ENCODE data around the gene TENT5C. TPM values are rescaled to one million over a fixed set of nuclear protein-coding genes. Genes with fewer than 3 reads are reported as not detected.

Gene TENT5C
- total RNA-seq, 1 experiment from 2014 or later = 1.4 TPM

- Histone ChIP-seq H3K4me2 (ENCODE audit: low read length) (no peak overlapping the region), H3K9ac (ENCODE audit: low read length) (no peak overlapping the region), H3K9me3 (ENCODE audit: control insufficient read depth in 1 of 2, insufficient read depth in 1 of 2, low read depth in 1 of 2, low read length in 2 of 2) (no peaks in the 10 kb centered on the region), H3K27ac (ENCODE audit: low read depth, low read length) (no peak overlapping the region), H2AFZ (ENCODE audit: low read depth, low read length, poor library complexity, severe bottlenecking) (no peak overlapping the region), H3K4me1 (ENCODE audit: control insufficient read depth in 1 of 2, insufficient read depth in 2 of 2, low read length in 2 of 2) (no peaks in the 10 kb centered on the region), H4K20me1 (ENCODE audit: insufficient read depth) (no peaks in the 10 kb centered on the region), H3K4me3 (replicated peaks in 1 of 2; ENCODE audit: low read depth in 1 of 2, low read length in 2 of 2) (no peak overlapping the region), H3K27me3 (ENCODE audit: insufficient read depth, low read length) (no peaks in the 10 kb centered on the region), H3K9me2 (ENCODE audit: insufficient read depth) (no peaks in the 10 kb centered on the region), H3K36me3 (ENCODE audit: control insufficient read depth in 1 of 2, insufficient read depth in 2 of 2, low read length in 2 of 2) (no peaks in the 10 kb centered on the region), H3K79me2 (ENCODE audit: insufficient read depth, low read length) (no peaks in the 10 kb centered on the region)
- BruUV-seq (replicated peaks) = no TSS peak
- ATAC-seq (no peak), DNase-seq (ENCODE audit: low read depth, low spot score) (no peak)
- TF ChIP-seq POLR2A (IDR thresholded peaks at IDR 0.05; ENCODE audit: borderline replicate concordance, extremely low read depth, insufficient read depth, insufficient read length) = no peak
- no peak for TF ChIP-seq JUND (IDR thresholded peaks at IDR 0.05)
- no peak for TF ChIP-seq SRF (IDR thresholded peaks at IDR 0.05; ENCODE audit: low read depth)
- TF ChIP-seq EZH2phosphoT487 (IDR thresholded peaks at IDR 0.05; ENCODE audit: borderline replicate concordance) = no peak
- no peak for TF ChIP-seq SIN3A (IDR thresholded peaks at IDR 0.05; ENCODE audit: low read depth)
- TF ChIP-seq RAD21 (IDR thresholded peaks at IDR 0.05; ENCODE audit: low read depth) = no peak
- no peak for TF ChIP-seq REST (IDR thresholded peaks at IDR 0.05; ENCODE audit: low read depth)
- no peak for TF ChIP-seq ZFX (IDR thresholded peaks at IDR 0.05)
- TF ChIP-seq ZBTB33 (IDR thresholded peaks at IDR 0.05; ENCODE audit: extremely low read depth, insufficient replicate concordance, low read length) = no peak
- TF ChIP-seq EZH2 (IDR thresholded peaks at IDR 0.05) = no peak
- no peak for TF ChIP-seq FOSL1 (IDR thresholded peaks at IDR 0.05; ENCODE audit: low read depth)
- no peak for TF ChIP-seq CBX3 (IDR thresholded peaks at IDR 0.05; ENCODE audit: low read depth)
- TF ChIP-seq SP1 (IDR thresholded peaks at IDR 0.05; ENCODE audit: low read depth) = no peak
- no peak for TF ChIP-seq ATF3 (IDR thresholded peaks at IDR 0.05)
- TF ChIP-seq TCF7L2 (IDR thresholded peaks at IDR 0.05; ENCODE audit: borderline replicate concordance, extremely low read depth, insufficient read depth, insufficient read length) = no peak
- ChIA-PET CTCF (no interaction called here), POLR2A (no interaction called here), RAD21 (ENCODE audit: low non-redundant PET in 1 of 2, low total read pairs in 2 of 2, uncharacterized antibody in 2 of 2, unreplicated experiment in 2 of 2) (no interaction called here)
- intact Hi-C loops (cut with micrococcal nuclease) = no loop called here
Observed at GRCh38 chr1:117564227-117565075, 41.4 kb upstream of the TENT5C start.
